ENCODE results near the gene MECR.

GRCh38 chr1:29211086-29212030 lies 19.4 kb downstream of the MECR start:
- TF ChIP-seq EZH2 (IDR thresholded peaks at IDR 0.05; ENCODE audit: low read length) (no peak), CTCF (optimal IDR thresholded peaks at IDR 0.05 in 1 of 3, IDR thresholded peaks at IDR 0.05 in 1 of 3, conservative IDR thresholded peaks at IDR 0.05 in 1 of 3; ENCODE audit: extremely low read depth in 1 of 3, insufficient read depth in 2 of 3, low read length in 3 of 3) (no peak)

All from keratinocyte (primary cell).